Stimulated activated CD4-positive, alpha-beta T cell treated with anti-CD3 and anti-CD28 coated beads, Interleukin-1b, Interleukin-23, amount 100 ng/mL, for 24 hours (primary cell): ENCODE data around the gene LSMEM2.
"Not testable (repeated sequence)": the region's sequence is repeated elsewhere in the genome, so short reads cannot be mapped to it uniquely, and the experiment has no call there.

Experiments used
- DNase-seq, 4 experiments: peaks; one replicate each; pipeline ENCODE4 v3.0.0-alpha.2; 2020; ENCODE audit warnings: low read depth in 4 of 4, low spot score in 1 of 4

The LSMEM2 gene

DNA sequence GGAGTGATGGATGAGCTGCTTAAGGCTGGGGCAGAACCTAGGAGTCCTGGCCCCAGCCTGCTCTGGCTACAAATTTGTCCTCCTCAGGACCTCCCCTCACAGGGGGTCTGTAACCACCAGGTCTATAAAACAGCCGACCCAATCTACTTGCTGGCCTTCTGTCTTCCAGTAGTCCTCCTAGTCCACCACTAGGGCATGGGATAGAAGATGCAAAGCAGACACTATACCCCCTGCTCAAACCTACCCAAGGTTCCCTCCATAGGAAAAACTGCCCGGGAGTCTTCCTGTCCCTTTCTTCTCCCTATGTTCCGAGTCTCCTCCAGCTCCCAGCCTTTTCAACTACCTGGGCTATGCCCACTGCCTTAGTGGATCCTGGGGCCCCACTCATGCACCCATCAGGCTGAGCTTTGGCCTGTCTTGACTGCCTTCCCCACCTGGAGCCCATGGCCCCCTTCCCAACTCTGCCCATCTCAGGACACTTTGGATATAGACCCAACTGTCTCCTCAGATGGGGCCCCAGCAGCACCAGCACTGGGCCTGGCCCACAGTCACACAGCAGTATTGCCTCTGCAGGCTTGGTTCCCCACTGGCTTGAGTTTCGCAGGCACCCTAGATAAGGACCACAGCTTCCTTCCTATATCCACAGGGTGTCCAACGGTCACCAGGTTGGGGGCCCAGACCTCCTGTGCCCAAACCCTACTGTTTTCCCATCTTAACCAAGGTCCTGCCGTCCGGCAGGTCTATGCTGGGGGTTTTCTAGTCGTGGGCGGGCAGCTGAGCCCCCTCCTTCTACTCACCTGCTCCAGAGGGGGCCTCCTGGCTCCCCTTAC is 19.2 kb downstream of the LSMEM2 start:
- no peak for DNase-seq

DNA sequence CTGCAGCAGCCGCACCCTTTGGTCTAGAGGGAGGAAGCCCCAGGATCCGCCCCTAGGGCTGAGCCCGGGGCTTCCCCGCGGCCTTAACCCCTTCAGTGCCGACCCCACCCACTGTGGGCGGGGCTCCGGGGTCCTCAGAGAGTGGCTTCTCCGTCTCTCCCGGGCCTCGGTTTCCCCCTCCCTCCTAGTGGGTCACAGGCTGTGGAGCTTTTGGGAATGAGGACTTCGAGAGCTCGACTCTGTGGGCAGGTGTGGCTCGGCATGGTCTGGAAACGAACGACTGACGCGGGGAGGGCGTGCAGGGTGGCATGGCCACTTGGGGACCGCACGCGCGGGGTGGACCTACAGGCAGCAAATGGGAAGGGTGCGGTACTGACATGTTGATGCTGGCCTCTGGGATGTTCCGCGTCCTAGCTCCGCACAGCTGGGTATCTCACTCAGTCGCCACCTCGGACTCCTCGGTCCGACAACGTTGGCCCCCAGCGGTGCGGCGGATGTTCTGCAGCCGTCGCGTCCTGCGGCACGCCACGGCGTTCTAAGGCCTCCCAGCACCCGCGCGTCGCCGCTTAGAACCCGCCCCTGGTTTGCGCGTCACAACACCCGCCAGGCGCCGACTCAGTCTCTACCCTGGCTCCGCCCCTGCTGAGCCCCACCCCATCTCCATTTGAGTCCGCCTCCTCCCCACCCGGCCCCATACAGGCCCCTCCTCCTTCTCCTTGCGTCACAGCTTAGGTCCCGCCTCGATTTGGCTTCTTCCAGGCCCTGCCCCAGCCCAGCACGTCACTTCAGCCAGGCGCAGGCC is 20.1 kb downstream of the LSMEM2 start, which contains the start of the genes HYAL3 and NAA80:
Gene HYAL3 (minus strand): TSS at position 570 of the 802 bp plus-strand sequence. CDS start 3,803 bp downstream, outside the sequence.
Gene NAA80 (minus strand): TSS at position 570 of the 802 bp plus-strand sequence. CDS start 1,942 bp downstream, outside the sequence.
- DNase-seq: peak; percentile 94 to 98 (median 98)

DNA sequence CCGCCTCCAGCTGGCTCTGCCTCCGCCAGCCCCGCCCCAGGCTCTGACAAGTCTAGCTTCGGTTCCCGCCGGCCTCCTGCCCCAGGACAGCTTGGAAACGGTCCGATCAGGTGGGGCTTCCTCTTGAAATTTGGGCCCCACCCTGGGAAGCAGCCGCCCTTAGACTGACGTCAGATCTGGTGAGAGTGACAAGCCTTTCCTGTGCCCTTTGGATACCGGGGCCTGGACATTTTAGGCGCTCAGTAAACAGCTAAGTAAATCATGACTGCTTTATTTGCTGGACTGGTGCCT is 20.7 kb downstream of the LSMEM2 start:
- DNase-seq: no peak

DNA sequence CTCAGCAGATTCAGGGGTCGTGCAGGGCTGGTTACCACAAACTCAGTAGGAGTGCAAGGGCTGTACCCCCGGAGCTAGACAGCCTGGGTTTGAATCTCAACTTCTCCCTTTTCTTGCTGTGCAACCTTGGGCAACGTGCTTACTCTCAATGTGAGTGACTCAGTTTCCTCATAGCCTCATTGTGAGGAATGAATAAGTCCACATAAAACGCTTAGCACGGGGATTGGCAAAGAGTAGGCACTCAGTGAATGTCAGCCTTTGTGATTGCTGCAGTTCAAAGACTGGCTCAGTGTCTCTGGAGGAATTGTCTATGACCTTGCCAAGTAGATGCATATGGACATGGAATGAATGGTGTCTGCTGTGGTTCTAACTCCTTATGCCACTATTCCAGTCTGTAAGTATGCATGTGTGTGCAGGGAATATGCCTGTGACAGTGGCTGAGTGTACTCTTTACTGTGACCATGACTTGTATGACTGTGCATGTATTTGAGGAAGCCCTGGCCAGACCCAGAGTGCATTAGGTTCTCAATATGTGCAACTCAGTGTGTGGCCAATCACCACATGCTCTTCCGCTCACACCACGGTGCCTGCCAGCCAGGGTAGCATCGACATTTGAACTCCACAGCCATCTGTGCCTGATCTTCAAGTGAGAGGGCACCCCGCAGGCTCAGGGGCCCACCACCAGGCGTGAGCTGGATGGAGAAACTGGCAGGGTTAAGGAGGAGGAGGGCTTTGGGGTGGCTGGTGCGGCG is 21.2 kb downstream of the LSMEM2 start:
- DNase-seq: no peak

DNA sequence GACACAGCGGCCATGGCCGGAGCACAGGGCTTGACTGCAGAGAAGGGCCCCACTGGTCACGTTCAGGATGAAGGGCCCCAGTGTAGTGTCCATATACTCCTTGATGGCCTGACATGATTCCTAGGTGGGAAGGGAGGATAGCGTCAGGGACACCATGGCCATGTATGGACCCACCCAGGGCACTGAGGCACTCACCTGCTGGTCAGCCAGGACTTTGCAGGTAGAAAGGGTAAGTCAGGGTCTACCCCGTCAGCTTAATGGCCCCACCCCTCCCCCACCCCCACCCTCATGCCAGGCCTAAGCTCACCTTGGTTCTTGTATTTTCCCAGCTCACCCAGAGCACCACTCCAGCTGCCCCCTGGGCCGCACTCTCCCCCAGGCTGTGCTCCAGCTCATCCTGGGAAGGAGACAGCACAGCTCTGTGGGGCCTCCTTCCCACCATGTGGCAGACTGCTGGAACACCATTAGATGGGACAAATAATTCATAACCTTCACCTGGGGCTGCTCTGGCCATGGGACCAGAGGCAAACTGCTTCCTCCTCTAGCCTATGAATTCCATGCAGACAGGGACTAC is 21.9 kb downstream of the LSMEM2 start:
- DNase-seq: no peak

DNA sequence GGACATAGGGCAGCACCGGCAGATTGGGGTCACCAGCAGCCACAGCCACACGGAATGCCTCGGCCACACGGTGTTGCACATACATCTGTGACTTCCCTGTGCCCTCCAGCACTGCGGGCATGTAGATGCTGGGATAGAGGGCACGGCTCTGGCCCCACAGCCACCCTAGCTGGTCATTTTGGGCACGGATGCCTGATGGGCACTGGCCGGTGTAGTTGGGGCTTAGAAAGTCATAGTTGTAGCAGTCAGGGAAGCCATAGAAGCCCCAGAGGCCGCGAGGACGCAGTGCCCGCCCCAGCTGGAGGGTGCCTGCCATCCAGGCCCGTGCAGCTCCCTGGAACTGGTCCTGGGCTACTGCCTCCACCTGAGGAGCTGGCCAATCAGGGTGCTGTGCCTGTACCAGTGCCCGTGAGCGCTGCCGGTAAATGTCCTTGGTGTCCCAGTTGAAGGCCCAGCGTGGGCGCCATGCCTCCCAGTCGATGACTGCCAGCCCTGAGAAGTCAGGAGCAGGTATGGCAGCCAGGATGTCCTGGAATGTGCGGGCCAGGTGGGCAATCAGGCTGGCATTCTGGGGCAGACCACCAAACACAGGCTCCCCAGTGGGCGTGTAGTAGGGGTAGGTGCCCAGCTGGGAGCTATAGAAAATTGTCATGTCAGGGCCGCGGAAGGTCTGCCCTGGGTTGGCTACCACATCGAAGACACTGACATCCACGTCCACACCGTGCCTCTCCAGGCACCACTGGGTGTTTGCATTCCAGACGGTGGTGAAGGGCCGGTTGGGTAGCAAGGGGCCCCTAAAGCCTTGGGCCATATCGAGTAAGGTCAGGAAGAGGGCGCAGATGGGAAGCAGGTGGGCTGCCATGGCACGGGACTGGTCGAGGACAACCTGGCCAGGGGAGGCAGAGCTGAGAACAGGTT is 23.5 kb downstream of the LSMEM2 start:
- DNase-seq: no peak

DNA sequence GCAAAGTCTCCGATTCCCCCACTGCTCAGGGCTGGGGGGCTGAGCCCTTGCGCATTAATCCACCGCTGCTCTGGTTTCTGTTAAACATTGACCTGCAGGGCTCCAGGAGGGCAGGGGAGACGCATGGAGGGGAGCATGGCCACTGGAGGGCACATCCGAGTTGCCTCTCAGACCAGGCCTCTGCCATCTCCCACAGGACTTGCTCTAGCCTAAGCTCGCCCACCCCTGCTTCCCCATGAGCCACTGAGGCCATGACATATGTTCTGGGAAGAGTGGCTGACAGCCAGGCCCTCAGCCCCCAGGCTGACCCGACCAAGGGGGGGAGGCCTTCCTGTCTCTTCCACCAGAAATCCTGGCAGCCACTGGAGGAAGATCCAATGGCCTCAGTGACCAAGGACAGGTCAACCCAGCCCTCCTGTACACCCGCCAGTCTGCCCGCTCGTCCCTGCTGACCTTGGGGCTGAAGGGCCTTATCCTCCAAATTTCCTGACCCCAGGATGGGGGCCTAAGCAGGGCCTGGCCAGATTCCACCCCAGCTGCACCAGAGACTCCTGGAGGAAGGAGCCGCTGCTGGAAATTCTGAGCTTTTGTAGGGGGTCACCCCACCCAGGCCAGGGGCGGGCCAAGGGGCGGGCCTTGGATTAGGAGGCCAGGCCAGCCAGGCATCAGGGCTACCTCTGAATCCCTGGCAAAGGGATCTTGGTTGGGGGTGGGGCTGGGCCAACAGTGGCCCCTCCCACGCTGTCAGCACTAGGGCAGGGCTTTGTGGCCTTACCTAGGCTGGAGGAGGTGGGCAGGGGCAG is 24.3 kb downstream of the LSMEM2 start, which contains the start of gene HYAL1:
Gene HYAL1 (minus strand): TSS at position 562 of the 803 bp plus-strand sequence. CDS start 618 bp downstream, outside the sequence.
- no peak for DNase-seq

DNA sequence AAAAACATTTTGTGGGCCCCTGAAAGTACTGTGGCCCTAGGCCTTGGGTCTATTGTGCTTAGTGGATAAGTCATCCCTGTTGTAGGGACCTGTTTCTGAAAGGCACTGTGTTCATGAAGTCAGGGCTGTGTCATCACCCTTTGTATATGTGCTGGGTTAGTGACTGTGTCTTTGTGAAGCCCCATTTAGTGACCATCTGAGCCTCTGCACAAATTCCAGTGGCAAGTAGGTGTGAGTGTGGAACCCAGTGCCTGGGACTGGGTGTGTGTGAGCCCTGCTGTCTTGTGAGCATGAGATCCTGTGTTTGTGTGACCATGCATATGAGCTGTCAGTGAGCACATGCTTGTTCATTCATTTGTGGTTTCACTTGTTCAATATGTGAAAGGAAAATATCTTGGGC is 25.7 kb downstream of the LSMEM2 start:
- DNase-seq: no peak

DNA sequence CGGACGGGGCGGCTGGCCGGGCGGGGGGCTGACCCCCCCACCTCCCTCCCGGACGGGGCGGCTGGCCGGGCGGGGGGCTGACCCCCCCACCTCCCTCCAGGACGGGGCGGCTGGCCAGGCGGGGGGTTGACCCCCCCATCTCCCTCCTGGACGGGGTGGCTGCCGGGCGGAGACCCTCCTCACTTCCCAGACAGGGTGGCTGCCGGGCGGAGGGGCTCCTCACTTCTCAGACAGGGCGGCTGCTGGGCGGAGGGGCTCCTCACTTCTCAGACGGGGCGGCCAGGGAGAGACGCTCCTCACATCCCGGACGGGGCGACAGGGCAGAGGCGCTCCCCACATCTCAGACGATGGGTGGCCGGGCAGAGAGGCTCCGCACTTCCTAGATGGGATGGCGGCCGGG is 33.2 kb downstream of the LSMEM2 start:
- not testable (repeated sequence) for DNase-seq

DNA sequence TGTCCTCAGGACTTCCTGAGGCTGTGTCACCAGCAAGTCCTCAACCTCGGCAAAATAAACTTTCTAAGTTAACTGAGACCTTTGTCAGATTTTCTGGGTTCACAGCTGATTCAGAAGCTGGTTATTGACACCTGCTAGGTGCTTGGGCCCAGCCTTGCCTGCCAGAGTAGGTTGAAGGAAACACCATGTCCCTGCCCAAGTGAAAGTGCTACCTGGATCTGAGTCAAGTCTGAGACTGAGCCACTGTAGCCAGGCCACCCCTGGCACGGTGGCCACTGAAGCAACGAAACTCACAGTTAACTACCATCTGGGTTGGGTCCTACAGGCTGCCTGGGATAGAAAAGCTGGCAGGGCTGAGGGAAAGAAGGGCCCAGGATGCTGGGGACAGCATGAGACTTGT is 35.5 kb downstream of the LSMEM2 start:
- no peak for DNase-seq

DNA sequence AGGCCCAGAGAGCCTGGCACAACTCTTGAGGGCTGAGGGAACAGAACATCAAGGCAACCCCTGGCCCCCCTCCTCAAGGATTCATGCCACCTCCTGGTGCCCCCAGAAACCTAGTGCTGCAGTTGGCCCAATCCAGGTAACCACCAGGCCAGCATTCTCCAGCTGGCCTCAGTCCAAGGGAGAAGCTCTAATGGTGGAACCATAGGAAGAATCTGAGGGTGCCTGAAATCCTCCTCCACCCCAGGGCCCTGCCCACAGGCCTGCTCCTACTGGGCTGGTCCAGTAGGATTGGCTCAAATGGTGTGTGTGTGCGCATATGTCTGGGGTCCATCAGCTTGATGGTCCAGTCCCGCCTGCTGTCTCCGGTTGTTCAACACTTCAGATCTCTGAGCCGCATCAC is 35.9 kb downstream of the LSMEM2 start:
- no peak for DNase-seq

DNA sequence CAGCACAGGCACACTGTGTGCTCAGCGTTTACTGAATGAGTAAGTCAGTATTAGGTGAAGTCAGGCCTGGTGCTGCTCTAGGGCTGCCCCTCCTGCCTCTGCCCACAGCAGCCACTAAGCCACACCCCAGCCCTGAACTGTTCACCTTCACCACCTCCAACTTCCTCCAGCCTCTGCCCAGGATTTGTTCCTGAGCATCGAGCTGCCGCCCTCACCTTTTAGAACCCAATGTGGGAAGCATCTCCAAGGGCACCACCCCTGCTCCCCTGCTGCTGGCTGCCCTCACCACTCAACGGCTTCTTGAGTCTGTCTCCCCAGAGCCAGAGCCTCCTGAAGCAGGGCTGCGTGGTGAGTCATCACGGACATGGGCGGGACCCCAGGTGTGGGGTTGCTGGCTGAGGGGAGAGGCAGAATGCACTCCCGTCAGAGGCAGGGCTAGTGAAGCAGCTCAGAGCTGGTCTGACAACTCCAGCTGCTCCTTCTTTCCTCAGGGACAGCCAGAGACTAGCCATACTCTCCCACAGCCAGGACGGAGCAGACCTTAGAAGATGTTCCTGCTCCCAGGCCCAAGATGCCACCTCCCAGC is 37.9 kb downstream of the LSMEM2 start:
- DNase-seq: no peak

DNA sequence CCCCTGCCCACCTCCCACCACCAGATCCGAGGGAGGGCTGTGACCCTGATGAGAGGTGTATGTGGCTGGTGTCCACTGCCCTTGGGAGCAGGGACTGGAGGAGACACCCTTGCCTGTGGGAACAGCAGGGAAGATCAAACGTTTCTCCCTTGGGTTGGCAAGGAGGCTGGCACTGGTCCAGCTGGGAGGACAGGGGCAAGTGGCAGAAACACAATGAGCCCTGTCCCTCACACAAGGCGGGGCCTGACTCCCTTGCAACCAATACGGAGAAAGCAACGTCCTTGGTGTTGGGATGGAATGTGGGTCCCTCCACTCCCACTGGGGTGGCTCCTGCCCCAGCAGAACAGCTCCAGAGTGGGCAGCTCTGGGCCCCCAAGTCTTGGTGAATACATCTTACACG is 38.4 kb downstream of the LSMEM2 start:
- no peak for DNase-seq

DNA sequence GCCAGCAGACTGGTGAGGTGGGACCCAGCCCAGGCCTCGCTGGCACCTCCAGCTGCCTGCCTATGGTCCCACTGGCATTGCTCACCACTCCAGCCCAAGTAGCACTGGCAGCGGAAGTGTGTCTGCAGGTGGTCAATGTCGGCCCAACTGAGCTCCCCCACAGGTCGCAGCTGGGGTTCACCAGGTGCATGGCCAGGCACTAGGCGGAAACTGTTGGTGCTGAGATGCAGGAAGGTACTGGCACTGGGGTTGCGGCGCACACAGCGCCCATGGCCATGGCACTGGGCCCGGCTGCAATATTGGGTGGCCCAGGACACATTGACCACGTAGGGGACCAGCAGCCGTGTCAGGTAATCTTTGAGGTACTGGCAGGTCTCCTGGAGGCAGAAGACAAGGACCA is 39.3 kb downstream of the LSMEM2 start:
- DNase-seq: no peak

DNA sequence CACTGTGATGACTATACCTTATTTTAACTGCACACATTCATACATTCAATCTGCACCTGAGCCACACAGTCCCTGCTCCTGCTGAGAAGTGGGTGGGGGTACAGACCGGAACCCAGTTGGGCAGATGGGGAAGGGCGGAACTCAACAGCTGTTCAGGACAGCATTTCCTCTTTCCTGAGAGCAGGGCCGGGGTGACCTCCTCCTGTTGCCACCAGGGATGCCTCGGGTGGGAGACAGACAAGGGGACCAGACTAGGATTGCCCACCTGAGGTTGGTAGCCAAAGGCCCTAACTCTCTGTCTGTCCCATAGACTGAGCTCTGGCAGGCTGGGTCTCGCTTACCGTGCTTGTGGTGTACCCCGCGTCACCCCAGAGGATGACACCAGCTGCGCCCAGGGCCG is 39.7 kb downstream of the LSMEM2 start:
- no peak for DNase-seq

DNA sequence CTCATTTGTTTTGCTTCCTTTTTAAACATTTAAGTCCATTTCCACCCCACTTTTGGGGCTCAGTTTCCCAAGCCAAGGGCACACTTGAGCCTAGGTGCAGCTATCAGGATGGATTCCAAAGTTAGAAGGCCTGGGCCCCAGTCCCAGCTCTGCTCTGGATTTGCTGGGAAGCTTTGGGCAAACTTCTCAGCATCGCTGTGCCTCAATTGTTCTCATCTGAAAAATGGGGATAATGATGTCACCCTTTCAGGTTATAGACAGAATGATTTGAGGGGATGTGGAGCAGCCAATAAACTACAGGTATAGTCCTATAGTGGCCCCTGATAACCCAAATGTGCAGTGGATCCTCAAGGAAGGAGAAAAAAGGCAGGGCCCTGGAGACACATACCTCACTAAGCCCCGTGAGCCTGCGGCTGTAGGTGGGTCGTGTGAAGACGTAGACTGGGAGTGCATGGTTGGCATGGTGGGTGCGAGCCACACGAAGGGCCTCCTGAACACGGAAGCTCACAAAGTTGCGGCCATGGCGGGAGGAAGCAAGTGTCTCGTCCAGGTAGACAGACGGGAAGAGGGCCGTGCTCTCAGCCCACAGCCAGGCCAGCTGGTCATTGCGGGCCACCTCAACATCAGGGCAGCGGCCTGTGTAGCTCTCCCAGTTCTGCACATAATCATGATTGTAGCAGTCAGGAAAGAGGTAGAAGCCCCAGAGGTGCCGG is 40.5 kb downstream of the LSMEM2 start:
- DNase-seq: no peak

DNA sequence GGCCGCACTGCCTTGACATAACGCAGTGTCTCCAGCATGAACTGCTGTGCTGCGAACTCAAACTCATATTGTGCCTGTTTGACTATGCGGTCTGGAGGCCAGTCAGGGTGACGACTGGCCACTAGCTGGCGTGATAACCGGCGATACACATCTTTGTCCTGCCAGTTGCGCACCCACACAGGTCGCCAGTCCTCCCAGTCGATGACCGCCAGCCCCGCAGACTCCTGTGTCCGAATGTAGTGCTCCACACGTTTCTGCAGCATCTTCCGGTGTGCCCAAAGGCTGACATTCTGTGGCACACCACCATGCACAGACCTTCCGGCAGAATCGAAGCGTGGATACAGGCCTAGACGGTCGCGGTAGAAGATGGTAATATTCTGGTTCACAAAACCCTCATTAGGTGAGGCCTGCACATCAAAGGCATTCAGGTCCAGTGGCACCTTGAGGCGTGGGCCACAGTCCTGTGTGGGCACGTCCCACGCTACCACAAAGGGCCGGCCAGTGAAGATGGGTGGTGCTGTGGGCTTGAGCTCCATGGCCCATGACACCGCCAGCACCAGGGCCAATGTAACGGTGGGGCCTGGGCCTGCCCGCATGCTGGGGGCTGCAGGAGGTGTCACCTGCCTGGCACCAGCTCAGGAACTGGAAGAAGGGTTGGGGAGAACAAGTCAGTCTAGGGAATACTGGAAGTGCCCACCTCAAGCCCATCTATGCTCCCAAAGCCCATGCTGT is 41.2 kb downstream of the LSMEM2 start:
- DNase-seq: no peak
